ENCODE results near the gene CZIB. TPM values are rescaled to one million over a fixed set of nuclear protein-coding genes. Genes with fewer than 3 reads are reported as not detected.

Gene CZIB
- total RNA-seq, 1 experiment from 2014 or later = 67.0 TPM

- TF ChIP-seq CTCF (conservative IDR thresholded peaks at IDR 0.05) = no peak
- H2AFZ ChIP-seq (ENCODE audit: low read length) = no peak overlapping the region
Measured at GRCh38 chr1:53166912-53167311, 53.5 kb downstream of the CZIB start.

More at GRCh38 chr1:53166912-53167311, 53.5 kb downstream of the CZIB start:
- H2BK12ac ChIP-seq (ENCODE audit: insufficient read length, low read depth, low read length) = no peak overlapping the region
- no peaks in the 10 kb centered on the region for H3K27me3 ChIP-seq (ENCODE audit: insufficient read depth, low read length)
- no peak overlapping the region for H2BK15ac ChIP-seq (ENCODE audit: low read depth, low read length)
- peaks cover 3% of the 10 kb centered on the region; the same call in 1 of the 2 replicates for H3K4me1 ChIP-seq (ENCODE audit: insufficient read depth, low read length)
- no peak overlapping the region for H3T11ph ChIP-seq (ENCODE audit: low read length)
- H3K9ac ChIP-seq (ENCODE audit: extremely low read depth, insufficient read length, low read length) = no peak overlapping the region
- no peak overlapping the region for H3K27ac Mint-ChIP-seq
- H2BK120ac ChIP-seq (ENCODE audit: low read depth, low read length, poor library complexity, severe bottlenecking) = no peak overlapping the region
- no peak overlapping the region for H3K4me2 ChIP-seq (ENCODE audit: insufficient read depth, insufficient read length, low read length)
- H3K23me2 ChIP-seq (ENCODE audit: insufficient read length, low read depth, low read length, poor library complexity, severe bottlenecking) = no peaks in the 10 kb centered on the region
- H4K20me1 ChIP-seq (ENCODE audit: control insufficient read depth, insufficient read depth, insufficient read length) = no peaks in the 10 kb centered on the region
- no peak overlapping the region for H3K23ac ChIP-seq (ENCODE audit: insufficient read length, low read depth, low read length)
- WGBS (ENCODE audit: extremely low coverage, insufficient read length, low lambda C conversion rate) = no CpG with 5 or more reads among the region's 8 CpGs
- peaks cover 2% of the 10 kb centered on the region for H3K27me3 Mint-ChIP-seq (ENCODE audit: low read depth)
- no peak overlapping the region for H3K18ac ChIP-seq (ENCODE audit: insufficient read length, low read depth, low read length)
- no peak for DNase-seq
- H4K5ac ChIP-seq (ENCODE audit: insufficient read length, low read depth, low read length) = no peak overlapping the region
- H3K4ac ChIP-seq (ENCODE audit: low read depth, low read length) = no peak overlapping the region
- no peaks in the 10 kb centered on the region for H3K36me3 Mint-ChIP-seq (ENCODE audit: insufficient read depth in 1 of 3, low read depth in 3 of 3)
- no peaks in the 10 kb centered on the region for H3K9me3 ChIP-seq (ENCODE audit: control insufficient read depth, low read depth, low read length)
- no peak overlapping the region for H3K56ac ChIP-seq (ENCODE audit: insufficient read length, low read depth, low read length)
- H3K4me3 Mint-ChIP-seq = no peak overlapping the region
- no peak overlapping the region for H2AK5ac ChIP-seq (ENCODE audit: insufficient read length, low read length)
- H3K4me1 Mint-ChIP-seq = peaks cover 32 to 37% of the 10 kb centered on the region in 2 experiments
- no peak overlapping the region for H2BK5ac ChIP-seq (ENCODE audit: insufficient read length, low read length)
- H3K79me2 ChIP-seq (ENCODE audit: insufficient read depth, low read length) = no peaks in the 10 kb centered on the region
- H3K79me1 ChIP-seq (ENCODE audit: insufficient read depth, low read depth, low read length, poor library complexity, severe bottlenecking) = no peaks in the 10 kb centered on the region
- no peak overlapping the region for H3K14ac ChIP-seq (ENCODE audit: insufficient read depth, low read length)
- no peaks in the 10 kb centered on the region for H3K9me3 Mint-ChIP-seq
- H4K8ac ChIP-seq (replicated peaks; ENCODE audit: insufficient read length, low read depth, low read length) = no peak overlapping the region
- H4K91ac ChIP-seq (ENCODE audit: insufficient read length, low read depth, low read length) = no peak overlapping the region
- no peak overlapping the region for H3K27ac ChIP-seq (ENCODE audit: insufficient read length, low read depth, low read length)
- H2BK20ac ChIP-seq (ENCODE audit: low read depth, low read length, poor library complexity, severe bottlenecking) = no peak overlapping the region
